Neural progenitor cell (in vitro differentiated cells): ENCODE measurements around the gene NXPE1. TPM values are rescaled to one million over a fixed set of nuclear protein-coding genes. Genes with fewer than 3 reads are reported as not detected.
A peak's percentile ranks its signal among the peaks of the same experiment; 100 is the strongest.

Experiments used
- DNase-seq: peaks from one replicate; pipeline ENCODE4 v3.0.0-alpha.2; 2016; ENCODE audit warnings: low spot score
- H2AFZ ChIP-seq: fragments of 200-600 bp; sonication (generic); replicated peaks from 2 replicates; pipeline ENCODE4 v1.6.1; 2016; ENCODE audit warnings: antibody characterized with exemption
- H3F3A ChIP-seq: fragments of 200-600 bp; sonication (generic); 2 replicates; pipeline ENCODE4 v1.6.1; 2016; ENCODE audit warnings: antibody characterized with exemption, low read depth
- H3K27ac ChIP-seq: fragments of 200-600 bp; sonication (generic); 2 replicates; pipeline ENCODE4 v1.5.1; 2016; ENCODE audit warnings: mild to moderate bottlenecking
- H3K27me3 ChIP-seq: fragments of 200-600 bp; sonication (generic); 2 replicates; pipeline ENCODE4 v1.6.1; 2016; ENCODE audit warnings: mild to moderate bottlenecking, moderate library complexity
- H3K36me3 ChIP-seq: fragments of 200-600 bp; sonication (generic); 2 replicates; pipeline ENCODE4 v1.5.1; 2016
- H3K4me1 ChIP-seq: fragments of 200-600 bp; sonication (generic); 2 replicates; pipeline ENCODE4 v1.6.1; 2016; ENCODE audit warnings: mixed run types
- H3K4me2 ChIP-seq: fragments of 200-600 bp; sonication (generic); 2 replicates; pipeline ENCODE4 v1.6.1; 2016
- H3K4me3 ChIP-seq: fragments of 200-600 bp; sonication (generic); 2 replicates; pipeline ENCODE4 v1.5.1; 2016
- H3K79me2 ChIP-seq: fragments of 200-600 bp; sonication (generic); 2 replicates; pipeline ENCODE4 v1.6.1; 2016; ENCODE audit warnings: low read depth
- H3K9ac ChIP-seq: fragments of 200-600 bp; sonication (generic); 2 replicates; pipeline ENCODE4 v1.6.1; 2016
- H3K9me3 ChIP-seq: fragments of 200-600 bp; sonication (generic); 2 replicates; pipeline ENCODE4 v1.5.1; 2016; ENCODE audit warnings: low read depth
- H4K20me1 ChIP-seq: fragments of 200-600 bp; sonication (generic); 2 replicates; pipeline ENCODE4 v1.6.1; 2016; ENCODE audit warnings: low read depth
- H3K27ac Mint-ChIP-seq: 3 replicates; pipeline ENCODE4 v1.8.0; 2021; ENCODE audit warnings: mixed read lengths
- H3K27me3 Mint-ChIP-seq: 2 replicates; pipeline ENCODE4 v1.8.0; 2022; ENCODE audit warnings: low read depth, mild to moderate bottlenecking, inconsistent platforms, moderate library complexity, mixed read lengths; ENCODE audit not compliant: insufficient read depth
- H3K36me3 Mint-ChIP-seq: 3 replicates; pipeline ENCODE4 v1.8.0; 2021; ENCODE audit warnings: mixed read lengths
- H3K4me1 Mint-ChIP-seq: 3 replicates; pipeline ENCODE4 v1.8.0; 2021; ENCODE audit warnings: mixed read lengths
- H3K4me3 Mint-ChIP-seq: 3 replicates; pipeline ENCODE4 v1.8.0; 2021; ENCODE audit warnings: mild to moderate bottlenecking, moderate library complexity, mixed read lengths
- H3K9me3 Mint-ChIP-seq: 3 replicates; pipeline ENCODE4 v1.8.0; 2020; ENCODE audit warnings: mixed read lengths
- EZH2 ChIP-seq: fragments of 200-600 bp; sonication (generic); IDR thresholded peaks from 2 replicates; pipeline ENCODE4 v1.6.1; 2017; ENCODE audit warnings: antibody characterized with exemption, mild to moderate bottlenecking, moderate library complexity
- EZH2phosphoT487 ChIP-seq: fragments of 200-600 bp; sonication (generic); IDR thresholded peaks from 2 replicates; pipeline ENCODE4 v1.6.1; 2017; ENCODE audit warnings: antibody characterized with exemption
- total RNA-seq: library from RNA; depleted of rRNA; stranded (reverse); fragments of >200 nt; gene quantifications from 2 replicates; pipeline ENCODE4 v1.2.3, GENCODE V29; 2015; ENCODE audit warnings: low replicate concordance
- TF ChIP-seq, protein P1 (sequence below): fragments of 200-600 bp; sonication (generic); IDR thresholded peaks from 2 replicates; pipeline ENCODE4 v1.5.1; 2017; ENCODE audit warnings: antibody characterized with exemption, mild to moderate bottlenecking

NXPE1 gene
- total RNA-seq, 1 donor from 2014 or later: not detected

DNA sequence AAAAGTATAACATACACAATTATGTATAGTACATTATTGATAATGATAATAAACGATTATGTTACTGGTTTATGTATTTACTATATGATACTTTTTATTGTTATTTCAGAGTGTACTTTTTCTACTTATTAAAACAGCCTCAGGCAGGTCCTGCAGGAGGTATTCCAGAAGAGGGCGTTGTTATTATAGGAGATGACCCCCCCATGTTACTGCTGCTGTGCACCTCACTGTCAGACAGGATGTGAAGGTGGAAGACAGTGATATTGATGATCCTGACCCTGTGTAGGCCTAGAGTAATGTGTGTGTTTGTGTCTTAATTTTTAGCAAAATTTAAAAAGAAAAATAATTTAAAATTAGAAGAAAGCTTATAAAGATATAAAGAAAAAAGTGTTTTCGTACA, 62.8 kb downstream of the NXPE1 start:
- Histone ChIP-seq H3K9ac (no peak overlapping the region), H3K4me1 (no peaks in the 10 kb centered on the region), H3K36me3 (no peaks in the 10 kb centered on the region), H3K4me3 (no peak overlapping the region), H3K4me2 (no peak overlapping the region), H3K27ac (no peak overlapping the region), H2AFZ (no peak overlapping the region), H3F3A (no peaks in the 10 kb centered on the region), H3K9me3 (no peaks in the 10 kb centered on the region), H3K79me2 (no peaks in the 10 kb centered on the region), H3K27me3 (no peaks in the 10 kb centered on the region), H4K20me1 (no peaks in the 10 kb centered on the region)
- DNase-seq: no peak
- no peaks in the 10 kb centered on the region for H3K9me3 Mint-ChIP-seq
- H3K27ac Mint-ChIP-seq: no peak overlapping the region
- no peaks in the 10 kb centered on the region for H3K4me1 Mint-ChIP-seq
- no peaks in the 10 kb centered on the region for H3K36me3 Mint-ChIP-seq
- H3K4me3 Mint-ChIP-seq: no peak overlapping the region
- peaks cover 2% of the 10 kb centered on the region for H3K27me3 Mint-ChIP-seq
- TF ChIP-seq, protein P1, sequence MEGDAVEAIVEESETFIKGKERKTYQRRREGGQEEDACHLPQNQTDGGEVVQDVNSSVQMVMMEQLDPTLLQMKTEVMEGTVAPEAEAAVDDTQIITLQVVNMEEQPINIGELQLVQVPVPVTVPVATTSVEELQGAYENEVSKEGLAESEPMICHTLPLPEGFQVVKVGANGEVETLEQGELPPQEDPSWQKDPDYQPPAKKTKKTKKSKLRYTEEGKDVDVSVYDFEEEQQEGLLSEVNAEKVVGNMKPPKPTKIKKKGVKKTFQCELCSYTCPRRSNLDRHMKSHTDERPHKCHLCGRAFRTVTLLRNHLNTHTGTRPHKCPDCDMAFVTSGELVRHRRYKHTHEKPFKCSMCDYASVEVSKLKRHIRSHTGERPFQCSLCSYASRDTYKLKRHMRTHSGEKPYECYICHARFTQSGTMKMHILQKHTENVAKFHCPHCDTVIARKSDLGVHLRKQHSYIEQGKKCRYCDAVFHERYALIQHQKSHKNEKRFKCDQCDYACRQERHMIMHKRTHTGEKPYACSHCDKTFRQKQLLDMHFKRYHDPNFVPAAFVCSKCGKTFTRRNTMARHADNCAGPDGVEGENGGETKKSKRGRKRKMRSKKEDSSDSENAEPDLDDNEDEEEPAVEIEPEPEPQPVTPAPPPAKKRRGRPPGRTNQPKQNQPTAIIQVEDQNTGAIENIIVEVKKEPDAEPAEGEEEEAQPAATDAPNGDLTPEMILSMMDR: peak; percentile 8
- no peak for TF ChIP-seq EZH2

DNA sequence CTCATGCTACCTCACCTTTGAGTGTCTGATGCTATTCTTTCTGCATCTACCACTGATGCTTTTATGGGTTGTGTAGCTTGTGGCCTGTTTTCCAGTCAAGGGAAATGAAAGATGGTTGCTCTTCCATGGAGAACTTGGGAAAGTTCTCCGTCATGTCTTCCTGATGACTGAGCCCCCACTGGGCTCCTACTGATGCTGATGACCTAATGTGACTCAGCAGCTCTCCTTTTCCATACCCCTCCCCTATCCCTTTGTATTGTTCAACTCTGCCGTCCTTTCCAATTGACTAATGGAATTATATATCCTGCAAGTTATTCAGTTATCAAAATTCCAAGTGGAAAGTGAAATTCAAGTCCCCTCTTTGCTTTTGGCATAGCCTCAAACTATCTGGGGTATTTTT, 75.8 kb downstream of the NXPE1 start:
- Mint-ChIP-seq H3K27ac (no peak overlapping the region), H3K36me3 (no peaks in the 10 kb centered on the region), H3K4me3 (no peak overlapping the region), H3K27me3 (no peaks in the 10 kb centered on the region), H3K4me1 (no peaks in the 10 kb centered on the region), H3K9me3 (no peaks in the 10 kb centered on the region)
- Histone ChIP-seq H3K4me2 (no peak overlapping the region), H3K4me3 (no peak overlapping the region), H3K9ac (no peak overlapping the region), H3F3A (no peaks in the 10 kb centered on the region), H3K36me3 (no peaks in the 10 kb centered on the region), H3K9me3 (no peaks in the 10 kb centered on the region), H3K27ac (no peak overlapping the region), H2AFZ (no peak overlapping the region), H4K20me1 (no peaks in the 10 kb centered on the region), H3K79me2 (no peaks in the 10 kb centered on the region), H3K4me1 (peaks cover 21% of the 10 kb centered on the region), H3K27me3 (no peaks in the 10 kb centered on the region)
- no peak for TF ChIP-seq EZH2phosphoT487
- no peak for TF ChIP-seq EZH2
- TF ChIP-seq, protein P1: no peak
- DNase-seq: no peak

DNA sequence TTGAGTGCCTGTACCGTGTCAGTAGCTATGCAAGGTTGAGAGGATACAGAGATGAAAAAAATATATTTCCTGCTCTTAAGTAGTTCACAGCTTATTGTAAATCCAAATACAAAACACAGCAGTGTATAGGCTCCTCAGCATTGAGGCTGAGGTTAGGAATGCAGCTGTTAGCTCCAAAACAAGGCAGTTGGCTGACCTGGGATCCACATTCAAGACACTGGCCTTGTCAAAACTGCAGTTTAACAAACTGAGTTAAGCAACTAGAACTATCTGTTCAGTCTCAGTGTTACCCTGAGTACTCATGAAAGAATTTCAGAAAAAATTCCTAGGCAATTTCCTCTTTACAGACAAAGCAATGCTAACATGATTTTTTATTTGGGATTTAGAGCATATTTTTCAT, 77.6 kb downstream of the NXPE1 start:
- Histone ChIP-seq H3K36me3 (no peaks in the 10 kb centered on the region), H3K27ac (no peak overlapping the region), H2AFZ (no peak overlapping the region), H3K9ac (no peak overlapping the region), H3K27me3 (no peaks in the 10 kb centered on the region), H4K20me1 (no peaks in the 10 kb centered on the region), H3K4me3 (no peak overlapping the region), H3K79me2 (no peaks in the 10 kb centered on the region), H3K9me3 (no peaks in the 10 kb centered on the region), H3K4me2 (no peak overlapping the region), H3F3A (no peaks in the 10 kb centered on the region), H3K4me1 (peaks cover 30% of the 10 kb centered on the region)
- Mint-ChIP-seq H3K9me3 (no peaks in the 10 kb centered on the region), H3K4me3 (no peak overlapping the region), H3K36me3 (no peaks in the 10 kb centered on the region), H3K27me3 (no peaks in the 10 kb centered on the region), H3K27ac (no peak overlapping the region), H3K4me1 (no peaks in the 10 kb centered on the region)
- TF ChIP-seq, protein P1: no peak
- TF ChIP-seq EZH2phosphoT487: no peak
- TF ChIP-seq EZH2: no peak
- DNase-seq: peak; percentile 11

DNA sequence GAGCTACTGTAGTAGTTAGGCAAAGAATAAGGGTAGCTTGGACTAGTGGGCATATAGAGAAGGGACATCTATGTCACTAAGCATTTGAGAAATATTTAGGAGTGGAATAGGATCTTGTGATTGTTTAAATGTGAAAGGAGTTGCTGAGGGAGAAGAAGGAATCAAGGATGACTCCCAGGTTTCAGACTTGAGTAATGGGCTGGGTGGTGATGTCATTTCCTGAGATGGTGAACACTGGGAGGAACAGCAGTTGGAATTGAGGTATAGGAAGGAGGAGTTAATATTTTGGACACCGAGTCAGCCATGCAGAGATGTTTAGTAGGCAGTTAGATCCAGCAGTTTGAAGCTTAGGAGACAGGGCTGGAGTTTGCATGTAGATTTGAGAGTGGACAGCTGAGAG, 80.3 kb downstream of the NXPE1 start:
- Histone ChIP-seq H3K4me1 (peaks cover 30% of the 10 kb centered on the region), H3K4me2 (no peak overlapping the region), H3K9me3 (no peaks in the 10 kb centered on the region), H3K27ac (no peak overlapping the region), H3K27me3 (no peaks in the 10 kb centered on the region), H3F3A (no peaks in the 10 kb centered on the region), H3K4me3 (no peak overlapping the region), H2AFZ (no peak overlapping the region), H3K9ac (no peak overlapping the region), H3K36me3 (no peaks in the 10 kb centered on the region), H3K79me2 (no peaks in the 10 kb centered on the region), H4K20me1 (no peaks in the 10 kb centered on the region)
- Mint-ChIP-seq H3K27me3 (no peaks in the 10 kb centered on the region), H3K9me3 (no peaks in the 10 kb centered on the region), H3K4me3 (no peak overlapping the region), H3K27ac (no peak overlapping the region), H3K36me3 (no peaks in the 10 kb centered on the region), H3K4me1 (no peaks in the 10 kb centered on the region)
- TF ChIP-seq EZH2phosphoT487 (no peak), EZH2 (no peak)
- TF ChIP-seq, protein P1: no peak
- DNase-seq: no peak
